WTC11 (cell line): Measurements from ENCODE around the gene PPP1R12B. TPM values are rescaled to one million over a fixed set of nuclear protein-coding genes. Genes with fewer than 3 reads are reported as not detected.

Source experiments
- ATAC-seq: fragments of 200-7000 bp; cut with Tn5 transposase; 2 replicates; pipeline ENCODE4 v1.10.0; 2021; ENCODE audit warnings: mild to moderate bottlenecking, moderate library complexity
- CTCF ChIA-PET: fragments of 300-600 bp; sonication (Branson Sonifier 250); formaldehyde crosslinking; loops from one replicate; lab custom pipeline; 2021; ENCODE audit warnings: antibody characterized with exemption; lab: Charles Lee
- POLR2A ChIA-PET: fragments of 350-600 bp; sonication (Branson Sonifier 250); formaldehyde crosslinking; loops from one replicate; lab custom pipeline; 2021; ENCODE audit warnings: antibody characterized with exemption; lab: Charles Lee
- DNase-seq: peaks from one replicate; pipeline ENCODE4 v3.0.0; 2021; ENCODE audit warnings: low spot score
- H3K27ac Mint-ChIP-seq: 2 replicates; pipeline ENCODE4 v1.8.0; 2021; ENCODE audit warnings: mixed read lengths
- H3K27me3 Mint-ChIP-seq: 2 replicates; pipeline ENCODE4 v1.8.0; 2021; ENCODE audit warnings: low read depth, mild to moderate bottlenecking, moderate library complexity, mixed read lengths
- H3K36me3 Mint-ChIP-seq: 2 replicates; pipeline ENCODE4 v1.8.0; 2021; ENCODE audit warnings: mixed read lengths
- H3K4me1 Mint-ChIP-seq: 2 replicates; pipeline ENCODE4 v1.8.0; 2022; ENCODE audit warnings: mixed read lengths
- H3K4me3 Mint-ChIP-seq: 2 replicates; pipeline ENCODE4 v1.8.0; 2021; ENCODE audit warnings: mild to moderate bottlenecking, moderate library complexity, mixed read lengths
- H3K9me3 Mint-ChIP-seq: 2 replicates; pipeline ENCODE4 v1.8.0; 2021; ENCODE audit warnings: mixed read lengths
- ERG ChIP-seq: fragments of 250-450 bp; sonication (Bioruptor Pico); IDR thresholded peaks from 2 replicates; pipeline ENCODE4 v1.8.0; 2021; ENCODE audit warnings: mild to moderate bottlenecking
- ETV6 ChIP-seq: sonication (generic); formaldehyde crosslinking; IDR thresholded peaks from 2 replicates; pipeline ENCODE4 v1.8.1; 2022; ENCODE audit warnings: mild to moderate bottlenecking, missing genetic modification reagents
- GRHL2 ChIP-seq: fragments of 250-450 bp; sonication (Bioruptor Pico); IDR thresholded peaks from 2 replicates; pipeline ENCODE4 v1.8.0; 2022; ENCODE audit warnings: mild to moderate bottlenecking, moderate library complexity; ENCODE audit not compliant: insufficient replicate concordance, severe bottlenecking
- IRF1 ChIP-seq: sonication (generic); formaldehyde crosslinking; IDR thresholded peaks from 2 replicates; pipeline ENCODE4 v1.8.0; 2023; ENCODE audit warnings: missing genetic modification reagents
- IRF2 ChIP-seq: sonication (generic); formaldehyde crosslinking; IDR thresholded peaks from 2 replicates; pipeline ENCODE4 v1.8.0; 2022; ENCODE audit warnings: low read depth, missing genetic modification reagents, borderline replicate concordance
- JUN ChIP-seq: sonication (generic); formaldehyde crosslinking; IDR thresholded peaks from 2 replicates; pipeline ENCODE4 v1.8.0; 2023; ENCODE audit warnings: mild to moderate bottlenecking, missing genetic modification reagents
- KAT7 ChIP-seq: sonication (generic); formaldehyde crosslinking; IDR thresholded peaks from 2 replicates; pipeline ENCODE4 v1.8.1; 2023; ENCODE audit warnings: missing genetic modification reagents, mild to moderate bottlenecking, borderline replicate concordance
- NR1H2 ChIP-seq: sonication (generic); formaldehyde crosslinking; IDR thresholded peaks from 2 replicates; pipeline ENCODE4 v1.9.0; 2021; ENCODE audit warnings: mild to moderate bottlenecking, moderate library complexity, missing genetic modification reagents
- OVOL2 ChIP-seq: fragments of 250-450 bp; sonication (Bioruptor Pico); IDR thresholded peaks from 2 replicates; pipeline ENCODE4 v1.9.0; 2021; ENCODE audit warnings: mild to moderate bottlenecking, borderline replicate concordance
- SMAD3 ChIP-seq: sonication (generic); formaldehyde crosslinking; IDR thresholded peaks from 2 replicates; pipeline ENCODE4 v1.8.0; 2022; ENCODE audit warnings: missing genetic modification reagents, mild to moderate bottlenecking, borderline replicate concordance
- TEAD4 ChIP-seq: sonication (generic); formaldehyde crosslinking; IDR thresholded peaks from 2 replicates; pipeline ENCODE4 v1.8.0; 2022; ENCODE audit warnings: mild to moderate bottlenecking, missing genetic modification reagents
- TP53 ChIP-seq: sonication (generic); formaldehyde crosslinking; IDR thresholded peaks from 2 replicates; pipeline ENCODE4 v1.8.1; 2023; ENCODE audit warnings: mild to moderate bottlenecking, missing genetic modification reagents
- ZNF138 ChIP-seq: sonication (generic); formaldehyde crosslinking; conservative IDR thresholded peaks from 2 replicates; pipeline ENCODE4 v1.8.1; 2022; ENCODE audit warnings: mild to moderate bottlenecking, moderate library complexity, missing genetic modification reagents
- ZNF219 ChIP-seq: sonication (generic); formaldehyde crosslinking; IDR thresholded peaks from 2 replicates; pipeline ENCODE4 v1.8.0; 2023; ENCODE audit warnings: missing genetic modification reagents, mild to moderate bottlenecking, borderline replicate concordance
- total RNA-seq: library from RNA; stranded (reverse); gene quantifications from 3 replicates; pipeline ENCODE4 v1.2.3, GENCODE V29; 2021
- TF ChIP-seq, protein P1 (sequence below): sonication (generic); formaldehyde crosslinking; IDR thresholded peaks from 2 replicates; pipeline ENCODE4 v1.8.0; 2023; ENCODE audit warnings: missing genetic modification reagents, mild to moderate bottlenecking, borderline replicate concordance

Gene PPP1R12B
- total RNA-seq, 1 experiment from 2014 or later, result 19.2 TPM

GRCh38 chr1:202568410-202568809, 219.9 kb downstream of the PPP1R12B start:
- CTCF ChIA-PET, result interaction anchor here (1.6 to 3.2 kb wide), 3 partner anchors 67 to 151 kb away, joined by 5 to 11 read pairs (median 5); no protein-coding TSS in a partner anchor
- H3K27me3 Mint-ChIP-seq, result no peaks in the 10 kb centered on the region
- H3K27ac Mint-ChIP-seq, result peak overlapping the region; percentile 81

DNA sequence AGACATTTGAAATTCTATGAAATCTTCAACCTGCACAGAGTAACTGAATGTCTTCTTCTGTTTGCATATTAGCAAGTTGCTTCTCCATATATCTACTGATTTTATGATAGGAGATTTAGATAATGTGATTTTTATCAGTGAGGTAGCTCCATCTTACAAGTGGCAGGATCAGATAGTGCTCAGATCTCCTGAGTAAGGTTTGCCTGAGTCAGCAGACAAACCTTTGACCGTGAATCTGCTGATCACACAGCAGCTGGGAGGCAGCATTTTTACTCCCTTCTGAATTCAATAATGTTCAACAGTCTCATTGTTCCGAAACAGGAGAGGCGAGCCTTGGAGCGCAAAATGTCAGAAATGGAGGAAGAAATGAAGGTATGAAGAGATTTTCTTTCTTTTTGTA, 220.3 kb downstream of the PPP1R12B start:
- H3K27me3 Mint-ChIP-seq, result no peaks in the 10 kb centered on the region
- TF ChIP-seq TP53 (no peak), GRHL2 (CRISPR knock-in tag) (no peak), KAT7 (CRISPR knock-in tag) (no peak), SMAD3 (CRISPR knock-in tag) (no peak), IRF2 (CRISPR knock-in tag) (no peak), IRF1 (CRISPR knock-in tag) (no peak), NR1H2 (no peak), TEAD4 (CRISPR knock-in tag) (no peak), ETV6 (no peak)
- no peaks in the 10 kb centered on the region for H3K36me3 Mint-ChIP-seq
- DNase-seq (no peak), ATAC-seq (no peak)
- H3K4me3 Mint-ChIP-seq, result no peak overlapping the region
- CTCF ChIA-PET, result interaction anchor here (0.7 to 3.2 kb wide), 6 partner anchors 13 to 151 kb away, joined by 3 to 11 read pairs (median 6); no protein-coding TSS in a partner anchor
- no peaks in the 10 kb centered on the region for H3K9me3 Mint-ChIP-seq
- H3K4me1 Mint-ChIP-seq, result peaks cover 47% of the 10 kb centered on the region
- peak overlapping the region; percentile 81 for H3K27ac Mint-ChIP-seq
- POLR2A ChIA-PET, result interaction anchor here (1.2 kb wide), 1 partner anchor 59 kb away, joined by 3 read pairs; no protein-coding TSS in a partner anchor

More at GRCh38 chr1:202568410-202568809, 219.9 kb downstream of the PPP1R12B start:
- no peak for TF ChIP-seq NR1H2
- TF ChIP-seq OVOL2 (CRISPR knock-in tag), result no peak
- TF ChIP-seq JUN (CRISPR knock-in tag), result no peak
- TF ChIP-seq ZNF138 (CRISPR knock-in tag), result no peak
- TF ChIP-seq ERG (CRISPR knock-in tag), result no peak
- no peak for TF ChIP-seq ZNF219
- TF ChIP-seq, protein P1, sequence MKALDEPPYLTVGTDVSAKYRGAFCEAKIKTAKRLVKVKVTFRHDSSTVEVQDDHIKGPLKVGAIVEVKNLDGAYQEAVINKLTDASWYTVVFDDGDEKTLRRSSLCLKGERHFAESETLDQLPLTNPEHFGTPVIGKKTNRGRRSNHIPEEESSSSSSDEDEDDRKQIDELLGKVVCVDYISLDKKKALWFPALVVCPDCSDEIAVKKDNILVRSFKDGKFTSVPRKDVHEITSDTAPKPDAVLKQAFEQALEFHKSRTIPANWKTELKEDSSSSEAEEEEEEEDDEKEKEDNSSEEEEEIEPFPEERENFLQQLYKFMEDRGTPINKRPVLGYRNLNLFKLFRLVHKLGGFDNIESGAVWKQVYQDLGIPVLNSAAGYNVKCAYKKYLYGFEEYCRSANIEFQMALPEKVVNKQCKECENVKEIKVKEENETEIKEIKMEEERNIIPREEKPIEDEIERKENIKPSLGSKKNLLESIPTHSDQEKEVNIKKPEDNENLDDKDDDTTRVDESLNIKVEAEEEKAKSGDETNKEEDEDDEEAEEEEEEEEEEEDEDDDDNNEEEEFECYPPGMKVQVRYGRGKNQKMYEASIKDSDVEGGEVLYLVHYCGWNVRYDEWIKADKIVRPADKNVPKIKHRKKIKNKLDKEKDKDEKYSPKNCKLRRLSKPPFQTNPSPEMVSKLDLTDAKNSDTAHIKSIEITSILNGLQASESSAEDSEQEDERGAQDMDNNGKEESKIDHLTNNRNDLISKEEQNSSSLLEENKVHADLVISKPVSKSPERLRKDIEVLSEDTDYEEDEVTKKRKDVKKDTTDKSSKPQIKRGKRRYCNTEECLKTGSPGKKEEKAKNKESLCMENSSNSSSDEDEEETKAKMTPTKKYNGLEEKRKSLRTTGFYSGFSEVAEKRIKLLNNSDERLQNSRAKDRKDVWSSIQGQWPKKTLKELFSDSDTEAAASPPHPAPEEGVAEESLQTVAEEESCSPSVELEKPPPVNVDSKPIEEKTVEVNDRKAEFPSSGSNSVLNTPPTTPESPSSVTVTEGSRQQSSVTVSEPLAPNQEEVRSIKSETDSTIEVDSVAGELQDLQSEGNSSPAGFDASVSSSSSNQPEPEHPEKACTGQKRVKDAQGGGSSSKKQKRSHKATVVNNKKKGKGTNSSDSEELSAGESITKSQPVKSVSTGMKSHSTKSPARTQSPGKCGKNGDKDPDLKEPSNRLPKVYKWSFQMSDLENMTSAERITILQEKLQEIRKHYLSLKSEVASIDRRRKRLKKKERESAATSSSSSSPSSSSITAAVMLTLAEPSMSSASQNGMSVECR (CRISPR knock-in tag), result no peak
- no peak for ATAC-seq
- DNase-seq, result no peak
- Mint-ChIP-seq H3K36me3 (no peaks in the 10 kb centered on the region), H3K9me3 (no peaks in the 10 kb centered on the region), H3K4me3 (no peak overlapping the region), H3K4me1 (peaks cover 47% of the 10 kb centered on the region)
- POLR2A ChIA-PET, result interaction anchor here (1.2 kb wide), 1 partner anchor 59 kb away, joined by 3 read pairs; no protein-coding TSS in a partner anchor
